IMR-90 (cell line): ENCODE results near the gene NRIP3. TPM values are rescaled to one million over a fixed set of nuclear protein-coding genes. Genes with fewer than 3 reads are reported as not detected.
A peak's percentile ranks its signal among the peaks of the same experiment; 100 is the strongest.

Experiments used
- ATAC-seq: fragments of 200-7000 bp; cut with Tn5 transposase; 2 replicates; pipeline ENCODE4 v1.9.1; 2020; ENCODE audit warnings: low read depth, mild to moderate bottlenecking, moderate library complexity
- BruUV-seq: library from RNA; stranded (reverse); fragments of 400-500 nt; replicated peaks from 2 replicates; lab custom pipeline; 2021; lab: Mats Ljungman, UMichigan
- CTCF ChIA-PET: fragments of 300-600 bp; formaldehyde crosslinking; extraction: SDS; loops from one replicate; lab custom pipeline; 2021; ENCODE audit warnings: antibody characterized with exemption; lab: Yijun Ruan, JAX
- POLR2A ChIA-PET: fragments of 300-600 bp; sonication (Branson Sonifier 250); formaldehyde crosslinking; loops from one replicate; lab custom pipeline; 2022; ENCODE audit warnings: antibody characterized with exemption; ENCODE audit not compliant: unreplicated experiment; lab: Charles Lee
- DNase-seq: peaks from one replicate; pipeline ENCODE4 v3.0.0; 2013
- H2AFZ ChIP-seq: replicated peaks from 2 replicates; pipeline ENCODE3; 2013; ENCODE audit warnings: low read length, mild to moderate bottlenecking; ENCODE audit not compliant: poor library complexity
- H2AK5ac ChIP-seq: 2 replicates; pipeline ENCODE4 v1.6.1; 2013; ENCODE audit warnings: low read depth, low read length, inconsistent platforms
- H2AK9ac ChIP-seq: replicated peaks from 2 replicates; pipeline ENCODE3; 2013; ENCODE audit warnings: mild to moderate bottlenecking, low read depth, low read length, moderate library complexity; ENCODE audit not compliant: poor library complexity
- H2BK120ac ChIP-seq: 2 replicates; pipeline ENCODE4 v1.6.1; 2013; ENCODE audit warnings: low read depth, low read length, inconsistent platforms
- H2BK15ac ChIP-seq: 3 replicates; pipeline ENCODE4 v1.6.1; 2013; ENCODE audit warnings: low read depth, low read length, inconsistent platforms
- H2BK20ac ChIP-seq: 2 replicates; pipeline ENCODE4 v1.6.1; 2013; ENCODE audit warnings: low read depth, mild to moderate bottlenecking, inconsistent platforms, low read length, moderate library complexity
- H2BK5ac ChIP-seq: 2 replicates; pipeline ENCODE4 v1.6.1; 2013; ENCODE audit warnings: mild to moderate bottlenecking, low read depth, low read length, inconsistent platforms; ENCODE audit not compliant: poor library complexity, severe bottlenecking
- H3K14ac ChIP-seq: replicated peaks from 2 replicates; pipeline ENCODE4 v1.6.1; 2013; ENCODE audit warnings: low read depth, low read length, inconsistent platforms
- H3K18ac ChIP-seq: 2 replicates; pipeline ENCODE4 v1.6.1; 2013; ENCODE audit warnings: low read depth, low read length, control low read depth
- H3K23ac ChIP-seq: 2 replicates; pipeline ENCODE4 v1.6.1; 2013; ENCODE audit warnings: low read depth, low read length, inconsistent platforms
- H3K27ac ChIP-seq: 2 replicates; pipeline ENCODE4 v1.5.1; 2013; ENCODE audit warnings: mild to moderate bottlenecking, control low read depth, low read length; ENCODE audit not compliant: insufficient read depth
- H3K27me3 ChIP-seq: 2 replicates; pipeline ENCODE4 v1.6.1; 2013; ENCODE audit warnings: low read length; ENCODE audit not compliant: control insufficient read depth, insufficient read depth
- H3K36me3 ChIP-seq: 2 replicates; pipeline ENCODE4 v1.6.1; 2013; ENCODE audit warnings: low read length, mixed read lengths; ENCODE audit not compliant: control insufficient read depth, insufficient read depth
- H3K4ac ChIP-seq: 2 replicates; pipeline ENCODE4 v1.6.1; 2013; ENCODE audit warnings: low read depth, low read length, inconsistent platforms
- H3K4me1 ChIP-seq: 2 replicates; pipeline ENCODE4 v1.6.1; 2013; ENCODE audit warnings: low read length, mixed read lengths; ENCODE audit not compliant: control insufficient read depth, insufficient read depth
- H3K4me2 ChIP-seq: 2 replicates; pipeline ENCODE4 v1.6.1; 2013; ENCODE audit warnings: low read depth, mild to moderate bottlenecking, control low read depth, low read length, moderate library complexity
- H3K4me3 ChIP-seq: 2 replicates; pipeline ENCODE4 v1.5.1; 2013; ENCODE audit warnings: low read depth, mild to moderate bottlenecking, control low read depth, low read length, moderate library complexity; ENCODE audit not compliant: insufficient read depth
- H3K56ac ChIP-seq: 2 replicates; pipeline ENCODE4 v1.6.1; 2013; ENCODE audit warnings: low read length, inconsistent platforms; ENCODE audit not compliant: insufficient read depth; ENCODE audit errors: extremely low read depth
- H3K79me1 ChIP-seq, 2 experiments: 2 replicates each; pipeline ENCODE4 v1.6.1; 2013; ENCODE audit warnings: low read length in 2 of 2, inconsistent platforms in 1 of 2, low read depth in 1 of 2
- H3K9ac ChIP-seq: 2 replicates; pipeline ENCODE4 v1.6.1; 2013; ENCODE audit warnings: low read depth, low read length, control low read depth
- H3K9me1 ChIP-seq: 2 replicates; pipeline ENCODE4 v1.6.1; 2013; ENCODE audit warnings: low read length, inconsistent platforms; ENCODE audit not compliant: insufficient read depth
- H3K9me3 ChIP-seq: 2 replicates; pipeline ENCODE4 v1.6.1; 2013; ENCODE audit warnings: low read length; ENCODE audit not compliant: control insufficient read depth, insufficient read depth
- H4K20me1 ChIP-seq: 2 replicates; pipeline ENCODE4 v1.6.1; 2013; ENCODE audit warnings: low read length, inconsistent platforms; ENCODE audit not compliant: insufficient read depth
- H4K5ac ChIP-seq: 2 replicates; pipeline ENCODE4 v1.6.1; 2013; ENCODE audit warnings: mild to moderate bottlenecking, low read depth, low read length, control low read depth
- H4K8ac ChIP-seq, 2 experiments: 2 replicates each; pipeline ENCODE4 v1.6.1; 2013; ENCODE audit warnings: low read depth in 2 of 2, low read length in 2 of 2, control low read depth in 1 of 2, inconsistent platforms in 1 of 2
- H4K91ac ChIP-seq: 2 replicates; pipeline ENCODE4 v1.6.1; 2013; ENCODE audit warnings: low read depth, low read length, inconsistent platforms; ENCODE audit not compliant: insufficient read depth
- MXI1 ChIP-seq: IDR thresholded peaks from 2 replicates; pipeline ENCODE4 v1.6.1; 2012; ENCODE audit warnings: low read depth, mild to moderate bottlenecking, low read length, moderate library complexity, borderline replicate concordance
- NFE2L2 ChIP-seq: fragments of 150-350 bp; IDR thresholded peaks from 2 replicates; pipeline ENCODE4 v1.6.1; 2016; ENCODE audit warnings: low read depth, mild to moderate bottlenecking, low read length
- RAD21 ChIP-seq: IDR thresholded peaks from 2 replicates; pipeline ENCODE4 v1.6.1; 2012; ENCODE audit warnings: low read length, improper control_type of control experiment
- SMC3 ChIP-seq: fragments of 150-350 bp; IDR thresholded peaks from 2 replicates; pipeline ENCODE4 v1.6.1; 2016; ENCODE audit warnings: low read depth, mild to moderate bottlenecking, antibody characterized with exemption, low read length, moderate library complexity
- WGBS, 2 experiments: methylation state at CpG; one replicate each; pipeline versions ENCODE4 v1.1.5 to v1.1.7; 2013; ENCODE audit warnings: missing lambda C conversion rate in 2 of 2; ENCODE audit not compliant: insufficient read length in 1 of 2; ENCODE audit errors: extremely low coverage in 2 of 2; 5-methylcytosine and 5-hydroxymethylcytosine counted together
- dilution Hi-C: fragments of 300-500 bp; cut with HindIII; formaldehyde crosslinking; loops from one replicate; pipeline ENCODE4 v1.14.3; 2018; ENCODE audit warnings: low sequenced_read_pairs; ENCODE audit not compliant: unreplicated experiment
- in situ Hi-C: fragments of 300-500 bp; cut with MboI; formaldehyde crosslinking; loops from 3 replicates; pipeline ENCODE4 v1.14.3; 2019; ENCODE audit warnings: low sequenced_read_pairs, inconsistent platforms, mixed read lengths
- intact Hi-C: fragments of 100-400 bp; cut with micrococcal nuclease; formaldehyde crosslinking; loops from 2 replicates; pipeline ENCODE4 v1.10.0; 2022
- polyA plus RNA-seq, 3 experiments: library from polyadenylated mRNA; depleted of rRNA; stranded (reverse); fragments of >200 nt; gene quantifications; 2 replicates each; pipeline ENCODE4 v1.2.3, GENCODE V29; 2012; ENCODE audit warnings: low replicate concordance in 1 of 3
- total RNA-seq: library from RNA; depleted of rRNA; stranded (reverse); fragments of >200 nt; gene quantifications from 2 replicates; pipeline ENCODE4 v1.2.3, GENCODE V29; 2012
- TF ChIP-seq, protein P1 (sequence below): conservative IDR thresholded peaks from 2 replicates; pipeline ENCODE4 v1.5.1; 2012; ENCODE audit warnings: mild to moderate bottlenecking, low read depth, low read length, improper control_type of control experiment

Gene NRIP3
- total and polyA plus RNA-seq, 2 of the 4 experiments (the other 2 are of a cell fraction), result 11.5 to 43.6 TPM

DNA sequence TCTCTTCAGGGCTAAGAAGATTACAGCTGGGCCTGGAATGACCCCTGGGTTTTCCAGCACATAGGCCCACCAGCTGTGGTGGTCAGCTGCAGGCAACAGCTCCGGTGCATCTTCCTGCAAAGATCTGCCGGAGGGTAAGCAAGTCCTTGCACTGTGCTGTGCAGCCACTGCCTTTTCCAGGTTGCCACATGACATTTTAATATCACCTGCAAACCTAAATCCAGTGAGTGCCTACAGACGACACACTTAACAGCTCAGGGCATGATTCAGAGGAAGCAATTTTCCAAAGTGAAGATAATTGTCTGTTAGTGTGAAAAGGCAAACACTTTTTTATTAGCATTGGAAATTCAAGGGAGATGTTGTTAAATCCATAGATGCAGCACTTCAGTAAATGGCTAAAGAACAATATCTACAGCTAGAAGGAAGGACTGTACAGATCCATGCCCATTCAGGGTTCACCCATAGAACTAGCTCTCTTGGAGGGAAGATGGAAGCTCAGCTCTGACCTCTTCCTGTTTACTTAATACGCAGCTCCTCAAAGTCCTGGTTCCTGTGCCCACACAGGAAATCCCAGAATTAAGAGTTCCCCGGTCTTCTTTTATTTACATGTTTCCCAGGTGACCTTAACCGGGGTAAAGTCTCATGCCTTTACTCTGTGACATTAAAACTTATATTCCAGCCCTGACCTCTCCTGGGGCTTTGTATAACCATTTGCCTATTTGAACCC is 13.3 kb upstream of the NRIP3 start (continued):
- TF ChIP-seq NFE2L2, result no peak

DNA sequence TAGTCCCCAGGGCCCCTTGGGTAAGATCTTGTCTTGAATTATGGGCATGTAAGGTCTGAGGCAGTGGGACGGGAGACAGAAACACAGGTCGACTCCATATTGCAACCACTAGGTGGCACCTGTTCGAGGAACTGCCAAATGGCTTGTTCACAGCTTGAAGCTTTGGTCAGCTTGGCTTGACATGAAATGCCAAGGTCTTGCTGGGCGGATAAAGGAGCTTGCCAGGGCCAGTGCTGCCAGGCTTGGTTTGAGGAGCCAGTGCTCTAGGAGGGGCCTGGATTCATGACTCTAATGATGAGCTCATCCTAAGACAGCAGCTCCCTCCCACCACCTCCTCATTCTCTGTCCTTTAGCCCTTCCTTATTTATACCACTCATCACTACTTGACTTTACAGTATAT is 11.9 kb upstream of the NRIP3 start:
- Histone ChIP-seq H3K4ac (no peak overlapping the region), H2BK15ac (no peak overlapping the region), H3K27me3 (no peaks in the 10 kb centered on the region), H3K9ac (no peak overlapping the region), H3K4me1 (no peaks in the 10 kb centered on the region), H3K14ac (no peak overlapping the region), H2AK5ac (0 out of 2 replicates have a peak overlapping the region, but pooled peaks have one; percentile 5), H3K23ac (no peak overlapping the region), H2BK20ac (no peak overlapping the region), H3K9me1 (peaks cover 4% of the 10 kb centered on the region; the same call in 1 of the 2 replicates), H3K4me2 (no peak overlapping the region), H2BK120ac (no peak overlapping the region), H2AK9ac (no peak overlapping the region), H3K18ac (no peak overlapping the region), H3K79me1 (no peaks in the 10 kb centered on the region), H3K36me3 (no peaks in the 10 kb centered on the region), H4K5ac (no peak overlapping the region), H3K56ac (no peak overlapping the region), H4K20me1 (no peaks in the 10 kb centered on the region), H3K27ac (no peak overlapping the region), H2AFZ (peak overlapping the region; percentile 58), H4K8ac (no peak overlapping the region), H3K4me3 (no peak overlapping the region), H2BK5ac (no peak overlapping the region), H4K91ac (no peak overlapping the region), H3K9me3 (no peaks in the 10 kb centered on the region)
- TF ChIP-seq, protein P1, sequence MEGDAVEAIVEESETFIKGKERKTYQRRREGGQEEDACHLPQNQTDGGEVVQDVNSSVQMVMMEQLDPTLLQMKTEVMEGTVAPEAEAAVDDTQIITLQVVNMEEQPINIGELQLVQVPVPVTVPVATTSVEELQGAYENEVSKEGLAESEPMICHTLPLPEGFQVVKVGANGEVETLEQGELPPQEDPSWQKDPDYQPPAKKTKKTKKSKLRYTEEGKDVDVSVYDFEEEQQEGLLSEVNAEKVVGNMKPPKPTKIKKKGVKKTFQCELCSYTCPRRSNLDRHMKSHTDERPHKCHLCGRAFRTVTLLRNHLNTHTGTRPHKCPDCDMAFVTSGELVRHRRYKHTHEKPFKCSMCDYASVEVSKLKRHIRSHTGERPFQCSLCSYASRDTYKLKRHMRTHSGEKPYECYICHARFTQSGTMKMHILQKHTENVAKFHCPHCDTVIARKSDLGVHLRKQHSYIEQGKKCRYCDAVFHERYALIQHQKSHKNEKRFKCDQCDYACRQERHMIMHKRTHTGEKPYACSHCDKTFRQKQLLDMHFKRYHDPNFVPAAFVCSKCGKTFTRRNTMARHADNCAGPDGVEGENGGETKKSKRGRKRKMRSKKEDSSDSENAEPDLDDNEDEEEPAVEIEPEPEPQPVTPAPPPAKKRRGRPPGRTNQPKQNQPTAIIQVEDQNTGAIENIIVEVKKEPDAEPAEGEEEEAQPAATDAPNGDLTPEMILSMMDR, result peak; percentile 64
- TF ChIP-seq RAD21, result peak; percentile 64
- TF ChIP-seq MXI1, result no peak
- TF ChIP-seq SMC3, result peak; percentile 66
- intact Hi-C loops (loop anchor here (1.0 kb wide), 1 partner anchor 122 kb away; no protein-coding TSS in a partner anchor), dilution Hi-C loops (no loop called here), in situ Hi-C loops (loop anchor here (5.0 to 25.0 kb wide), 2 partner anchors 117 to 497 kb away; no protein-coding TSS in a partner anchor)
- no TSS peak for BruUV-seq
- ChIA-PET CTCF (interaction anchor here (0.6 to 2.7 kb wide), 8 partner anchors 11 to 1170 kb away, joined by 3 to 20 read pairs (median 3); no protein-coding TSS in a partner anchor), POLR2A (no interaction called here)
- DNase-seq (peak; percentile 78), ATAC-seq (peak; percentile 93)
- WGBS, 2 experiments, result 27% methylated on average over 2 of the region's 4 CpGs; no CpG with 5 or more reads in 1 of the 2 experiments
